GM12878 (cell line): ENCODE results near the gene ATP6V1C2.

Source experiments
- EED ChIP-seq: sonication (generic); IDR thresholded peaks from 2 replicates; pipeline ENCODE4 v1.6.1; 2016; ENCODE audit warnings: antibody characterized with exemption, low read depth
- EZH2 ChIP-seq: IDR thresholded peaks from 2 replicates; pipeline ENCODE4 v1.6.1; 2012; ENCODE audit warnings: low read depth, mild to moderate bottlenecking, control low read depth, inconsistent platforms, low read length, borderline replicate concordance; ENCODE audit not compliant: control insufficient read depth
- HDAC6 ChIP-seq: fragments of 200-600 bp; sonication (generic); IDR thresholded peaks from one replicate; pipeline ENCODE4 v1.8.0; 2017; ENCODE audit warnings: antibody characterized with exemption; ENCODE audit not compliant: unreplicated experiment
- IKZF1 ChIP-seq: fragments of 450-650 bp; conservative IDR thresholded peaks from 2 replicates; pipeline ENCODE4 v1.6.1; 2017; ENCODE audit warnings: antibody characterized with exemption, mild to moderate bottlenecking
- POLR2A ChIP-seq: IDR thresholded peaks from 2 replicates; pipeline ENCODE4 v1.6.1; 2011; ENCODE audit warnings: low read depth, mild to moderate bottlenecking, low read length
- POLR2AphosphoS5 ChIP-seq: IDR thresholded peaks from 2 replicates; pipeline ENCODE4 v1.6.1; 2011; ENCODE audit warnings: mild to moderate bottlenecking, low read length, inconsistent platforms
- ZNF384 ChIP-seq: IDR thresholded peaks from 2 replicates; pipeline ENCODE4 v1.6.1; 2012; ENCODE audit warnings: low read depth, mild to moderate bottlenecking, low read length, improper control_type of control experiment, borderline replicate concordance
- TF ChIP-seq, protein P1 (sequence below): fragments of 450-650 bp; IDR thresholded peaks from 2 replicates; pipeline ENCODE4 v1.6.1; 2018; ENCODE audit warnings: borderline replicate concordance, mild to moderate bottlenecking; ENCODE audit not compliant: partially characterized antibody
- TF ChIP-seq, protein P2 (sequence below), 3 experiments: IDR thresholded peaks in 2 of 3; conservative IDR thresholded peaks in 1 of 3; 2 replicates each; pipeline ENCODE4 v1.5.1; 2011; ENCODE audit warnings: low read depth in 3 of 3, low read length in 3 of 3, mild to moderate bottlenecking in 3 of 3, control low read depth in 2 of 3, moderate library complexity in 2 of 3, inconsistent platforms in 1 of 3, mixed read lengths in 1 of 3; ENCODE audit not compliant: control insufficient read depth in 2 of 3, insufficient read depth in 1 of 3; ENCODE audit errors: extremely low read depth in 1 of 3

DNA sequence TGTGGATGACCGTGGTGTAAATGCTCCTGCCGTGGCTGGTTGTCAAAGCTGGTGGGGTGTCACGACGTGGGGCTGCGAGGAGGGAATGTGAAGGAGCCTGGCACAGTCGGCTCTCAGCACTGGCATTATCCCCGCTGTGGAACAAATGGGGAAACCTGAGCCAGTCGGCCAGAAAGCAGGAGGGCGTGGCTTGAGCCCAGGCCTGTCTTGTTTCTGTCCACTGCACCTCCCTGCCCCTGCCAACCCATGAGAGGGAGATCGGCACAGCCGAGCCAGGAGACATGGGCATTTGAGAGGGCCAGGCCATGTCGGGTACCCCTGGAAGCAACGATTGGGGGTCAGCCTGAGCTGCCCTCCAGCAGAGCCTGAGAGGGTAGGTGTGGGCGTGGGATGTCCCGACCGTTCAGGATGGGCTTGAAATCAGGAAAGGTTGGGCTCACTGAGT is 46.7 kb downstream of the ATP6V1C2 start:
- TF ChIP-seq, protein P1, sequence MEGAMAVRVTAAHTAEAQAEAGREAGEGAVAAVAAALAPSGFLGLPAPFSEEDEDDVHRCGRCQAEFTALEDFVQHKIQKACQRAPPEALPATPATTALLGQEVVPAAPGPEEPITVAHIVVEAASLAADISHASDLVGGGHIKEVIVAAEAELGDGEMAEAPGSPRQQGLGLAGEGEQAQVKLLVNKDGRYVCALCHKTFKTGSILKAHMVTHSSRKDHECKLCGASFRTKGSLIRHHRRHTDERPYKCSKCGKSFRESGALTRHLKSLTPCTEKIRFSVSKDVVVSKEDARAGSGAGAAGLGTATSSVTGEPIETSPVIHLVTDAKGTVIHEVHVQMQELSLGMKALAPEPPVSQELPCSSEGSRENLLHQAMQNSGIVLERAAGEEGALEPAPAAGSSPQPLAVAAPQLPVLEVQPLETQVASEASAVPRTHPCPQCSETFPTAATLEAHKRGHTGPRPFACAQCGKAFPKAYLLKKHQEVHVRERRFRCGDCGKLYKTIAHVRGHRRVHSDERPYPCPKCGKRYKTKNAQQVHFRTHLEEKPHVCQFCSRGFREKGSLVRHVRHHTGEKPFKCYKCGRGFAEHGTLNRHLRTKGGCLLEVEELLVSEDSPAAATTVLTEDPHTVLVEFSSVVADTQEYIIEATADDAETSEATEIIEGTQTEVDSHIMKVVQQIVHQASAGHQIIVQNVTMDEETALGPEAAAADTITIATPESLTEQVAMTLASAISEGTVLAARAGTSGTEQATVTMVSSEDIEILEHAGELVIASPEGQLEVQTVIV, result no peak
- TF ChIP-seq POLR2AphosphoS5 (no peak), ZNF384 (no peak), IKZF1 (no peak), POLR2A (no peak), HDAC6 (no peak), EZH2 (no peak), EED (no peak)
- TF ChIP-seq, protein P2, sequence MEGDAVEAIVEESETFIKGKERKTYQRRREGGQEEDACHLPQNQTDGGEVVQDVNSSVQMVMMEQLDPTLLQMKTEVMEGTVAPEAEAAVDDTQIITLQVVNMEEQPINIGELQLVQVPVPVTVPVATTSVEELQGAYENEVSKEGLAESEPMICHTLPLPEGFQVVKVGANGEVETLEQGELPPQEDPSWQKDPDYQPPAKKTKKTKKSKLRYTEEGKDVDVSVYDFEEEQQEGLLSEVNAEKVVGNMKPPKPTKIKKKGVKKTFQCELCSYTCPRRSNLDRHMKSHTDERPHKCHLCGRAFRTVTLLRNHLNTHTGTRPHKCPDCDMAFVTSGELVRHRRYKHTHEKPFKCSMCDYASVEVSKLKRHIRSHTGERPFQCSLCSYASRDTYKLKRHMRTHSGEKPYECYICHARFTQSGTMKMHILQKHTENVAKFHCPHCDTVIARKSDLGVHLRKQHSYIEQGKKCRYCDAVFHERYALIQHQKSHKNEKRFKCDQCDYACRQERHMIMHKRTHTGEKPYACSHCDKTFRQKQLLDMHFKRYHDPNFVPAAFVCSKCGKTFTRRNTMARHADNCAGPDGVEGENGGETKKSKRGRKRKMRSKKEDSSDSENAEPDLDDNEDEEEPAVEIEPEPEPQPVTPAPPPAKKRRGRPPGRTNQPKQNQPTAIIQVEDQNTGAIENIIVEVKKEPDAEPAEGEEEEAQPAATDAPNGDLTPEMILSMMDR (IDR thresholded peaks at IDR 0.05 in 2 of 3, conservative IDR thresholded peaks at IDR 0.05 in 1 of 3; ENCODE audit: control insufficient read depth in 2 of 3, extremely low read depth in 1 of 3, insufficient read depth in 1 of 3, low read depth in 3 of 3, low read length in 3 of 3), result no peak
